ENCODE measurements around the gene AFG1L. TPM values are rescaled to one million over a fixed set of nuclear protein-coding genes. Genes with fewer than 3 reads are reported as not detected.

AFG1L gene
- total RNA-seq, 1 experiment from 2014 or later, result 7.2 TPM

DNA sequence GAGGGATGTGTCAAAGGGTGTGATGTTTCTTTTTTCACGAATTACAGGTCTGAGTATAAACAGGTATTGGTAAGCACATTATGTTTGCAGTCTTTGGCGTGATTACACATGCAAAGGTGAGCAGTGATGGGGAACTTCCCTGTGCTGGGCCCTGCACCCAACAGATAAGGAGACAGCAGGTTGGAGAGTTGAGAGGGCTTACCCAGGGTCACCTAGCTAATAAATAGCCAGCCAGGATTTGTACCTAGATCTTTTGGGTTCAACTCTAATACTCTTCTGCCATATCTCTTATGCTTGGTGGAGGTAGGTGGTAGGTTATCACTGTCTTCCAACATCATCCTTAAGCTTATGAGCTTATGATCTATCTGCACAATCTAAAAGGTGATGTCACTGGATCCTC, 46.5 kb downstream of the AFG1L start:
- H3K4me3 Mint-ChIP-seq (ENCODE audit: unreplicated experiment), result no peak overlapping the region
- Histone ChIP-seq H3K27me3 (replicated peaks; ENCODE audit: control insufficient read depth, insufficient read depth, low read length) (no peaks in the 10 kb centered on the region), H3K4me1 (no peaks in the 10 kb centered on the region), H3K36me3 (ENCODE audit: control insufficient read depth, insufficient read depth, low read length) (no peaks in the 10 kb centered on the region), H3K4me3 (ENCODE audit: low read depth, low read length) (no peak overlapping the region), H3K9me3 (no peaks in the 10 kb centered on the region)
- no peak for DNase-seq
- H3K9me3 Mint-ChIP-seq (ENCODE audit: unreplicated experiment), result no peaks in the 10 kb centered on the region
- CTCF ChIA-PET, result no interaction called here
- intact Hi-C loops (cut with micrococcal nuclease; ENCODE audit: unreplicated experiment), result no loop called here
- H3K4me1 Mint-ChIP-seq (ENCODE audit: low read depth, unreplicated experiment), result no peaks in the 10 kb centered on the region
- POLR2A ChIA-PET, result no interaction called here
- no peaks in the 10 kb centered on the region for H3K27me3 Mint-ChIP-seq (ENCODE audit: insufficient read depth, unreplicated experiment)
- no peaks in the 10 kb centered on the region for H3K36me3 Mint-ChIP-seq (ENCODE audit: insufficient read depth, unreplicated experiment)
- TF ChIP-seq, protein P1, sequence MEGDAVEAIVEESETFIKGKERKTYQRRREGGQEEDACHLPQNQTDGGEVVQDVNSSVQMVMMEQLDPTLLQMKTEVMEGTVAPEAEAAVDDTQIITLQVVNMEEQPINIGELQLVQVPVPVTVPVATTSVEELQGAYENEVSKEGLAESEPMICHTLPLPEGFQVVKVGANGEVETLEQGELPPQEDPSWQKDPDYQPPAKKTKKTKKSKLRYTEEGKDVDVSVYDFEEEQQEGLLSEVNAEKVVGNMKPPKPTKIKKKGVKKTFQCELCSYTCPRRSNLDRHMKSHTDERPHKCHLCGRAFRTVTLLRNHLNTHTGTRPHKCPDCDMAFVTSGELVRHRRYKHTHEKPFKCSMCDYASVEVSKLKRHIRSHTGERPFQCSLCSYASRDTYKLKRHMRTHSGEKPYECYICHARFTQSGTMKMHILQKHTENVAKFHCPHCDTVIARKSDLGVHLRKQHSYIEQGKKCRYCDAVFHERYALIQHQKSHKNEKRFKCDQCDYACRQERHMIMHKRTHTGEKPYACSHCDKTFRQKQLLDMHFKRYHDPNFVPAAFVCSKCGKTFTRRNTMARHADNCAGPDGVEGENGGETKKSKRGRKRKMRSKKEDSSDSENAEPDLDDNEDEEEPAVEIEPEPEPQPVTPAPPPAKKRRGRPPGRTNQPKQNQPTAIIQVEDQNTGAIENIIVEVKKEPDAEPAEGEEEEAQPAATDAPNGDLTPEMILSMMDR (IDR thresholded peaks at IDR 0.05; ENCODE audit: insufficient read depth in 1 of 2, low read depth in 1 of 2, low read length in 1 of 2, severe bottlenecking in 1 of 2, unreplicated experiment in 1 of 2), result no peak
- no peak overlapping the region for H3K27ac Mint-ChIP-seq (ENCODE audit: unreplicated experiment)
- no TSS peak for BruUV-seq (replicated peaks)

DNA sequence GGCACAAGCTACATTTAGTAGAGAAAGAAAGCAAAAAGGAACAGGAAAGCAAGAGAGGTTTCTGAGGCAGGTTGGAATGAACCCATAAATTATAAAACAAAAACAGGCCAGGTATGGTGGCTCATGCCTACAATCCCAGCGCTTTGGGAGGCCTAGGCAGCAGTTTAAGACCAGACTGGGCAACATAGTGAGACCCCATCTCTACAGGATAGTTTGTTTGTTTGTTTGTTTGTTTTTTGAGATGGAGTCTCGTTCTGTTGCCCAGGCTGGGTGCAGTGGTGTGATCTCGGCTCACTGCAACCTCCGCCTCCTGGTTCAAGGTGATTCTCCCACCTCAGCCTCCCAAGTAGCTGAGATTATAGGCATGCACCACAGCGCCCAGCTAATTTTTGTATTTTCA, 49.0 kb downstream of the AFG1L start:
- Mint-ChIP-seq H3K4me1 (ENCODE audit: low read depth, unreplicated experiment) (no peaks in the 10 kb centered on the region), H3K9me3 (ENCODE audit: unreplicated experiment) (no peaks in the 10 kb centered on the region), H3K4me3 (ENCODE audit: unreplicated experiment) (no peak overlapping the region), H3K36me3 (ENCODE audit: insufficient read depth, unreplicated experiment) (no peaks in the 10 kb centered on the region), H3K27me3 (ENCODE audit: insufficient read depth, unreplicated experiment) (no peaks in the 10 kb centered on the region), H3K27ac (ENCODE audit: unreplicated experiment) (no peak overlapping the region)
- Histone ChIP-seq H3K9me3 (no peaks in the 10 kb centered on the region), H3K36me3 (ENCODE audit: control insufficient read depth, insufficient read depth, low read length) (no peaks in the 10 kb centered on the region), H3K4me3 (ENCODE audit: low read depth, low read length) (no peak overlapping the region), H3K27me3 (replicated peaks; ENCODE audit: control insufficient read depth, insufficient read depth, low read length) (no peaks in the 10 kb centered on the region), H3K4me1 (no peaks in the 10 kb centered on the region)
- TF ChIP-seq, protein P1 (IDR thresholded peaks at IDR 0.05; ENCODE audit: insufficient read depth in 1 of 2, low read depth in 1 of 2, low read length in 1 of 2, severe bottlenecking in 1 of 2, unreplicated experiment in 1 of 2), result no peak
- POLR2A ChIA-PET, result no interaction called here
- BruUV-seq (replicated peaks), result no TSS peak
- intact Hi-C loops (cut with micrococcal nuclease; ENCODE audit: unreplicated experiment), result no loop called here
- CTCF ChIA-PET, result no interaction called here
- DNase-seq, result no peak

DNA sequence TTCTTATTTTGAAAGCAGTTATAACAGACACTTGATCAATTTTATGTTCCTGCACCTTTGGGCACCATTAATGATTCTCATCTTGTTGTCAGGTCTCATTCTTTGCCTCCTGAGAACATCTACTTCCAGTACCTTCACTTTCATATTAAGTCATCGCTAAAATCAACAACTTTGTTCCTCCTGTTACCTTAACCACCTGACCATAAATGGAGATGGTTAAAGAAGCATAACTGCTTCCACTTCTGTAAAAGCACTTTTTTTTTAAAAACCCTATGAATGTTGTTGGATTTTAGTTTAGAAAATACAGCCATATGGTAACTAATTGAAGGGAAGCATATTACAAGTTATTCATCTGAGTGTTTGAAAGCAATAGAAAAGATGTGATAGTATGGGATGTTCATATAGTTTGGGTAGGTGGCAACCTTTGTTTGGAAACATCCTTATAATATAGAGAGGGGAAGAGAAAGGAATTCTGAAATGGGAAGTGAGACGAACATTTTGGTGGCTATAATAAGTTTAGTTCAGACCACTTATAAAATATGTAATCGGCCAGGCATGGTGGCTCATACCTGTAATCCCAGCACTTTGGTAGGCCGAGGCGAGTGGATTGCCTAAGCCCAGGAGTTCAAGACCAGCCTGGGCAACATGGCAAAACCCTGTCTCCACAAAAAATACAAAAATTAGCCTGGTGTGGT, 53.9 kb downstream of the AFG1L start:
- no peaks in the 10 kb centered on the region for H3K9me3 Mint-ChIP-seq (ENCODE audit: unreplicated experiment)
- H3K27ac Mint-ChIP-seq (ENCODE audit: unreplicated experiment), result no peak overlapping the region
- TF ChIP-seq, protein P1 (IDR thresholded peaks at IDR 0.05; ENCODE audit: insufficient read depth in 1 of 2, low read depth in 1 of 2, low read length in 1 of 2, severe bottlenecking in 1 of 2, unreplicated experiment in 1 of 2), result no peak
- ChIA-PET CTCF (no interaction called here), POLR2A (no interaction called here)
- intact Hi-C loops (cut with micrococcal nuclease; ENCODE audit: unreplicated experiment), result no loop called here
- Histone ChIP-seq H3K4me3 (ENCODE audit: low read depth, low read length) (no peak overlapping the region), H3K36me3 (ENCODE audit: control insufficient read depth, insufficient read depth, low read length) (no peaks in the 10 kb centered on the region), H3K4me1 (peaks cover 10% of the 10 kb centered on the region; the same call in 1 of the 2 replicates), H3K27me3 (replicated peaks; ENCODE audit: control insufficient read depth, insufficient read depth, low read length) (no peaks in the 10 kb centered on the region), H3K9me3 (no peaks in the 10 kb centered on the region)
- H3K4me1 Mint-ChIP-seq (ENCODE audit: low read depth, unreplicated experiment), result no peaks in the 10 kb centered on the region
- no TSS peak for BruUV-seq (replicated peaks)
- no peak overlapping the region for H3K4me3 Mint-ChIP-seq (ENCODE audit: unreplicated experiment)
- no peaks in the 10 kb centered on the region for H3K36me3 Mint-ChIP-seq (ENCODE audit: insufficient read depth, unreplicated experiment)
- H3K27me3 Mint-ChIP-seq (ENCODE audit: insufficient read depth, unreplicated experiment), result no peaks in the 10 kb centered on the region
- no peak for DNase-seq
